ENCODE data around the gene PYGL.

- TF ChIP-seq CTCF (conservative IDR thresholded peaks at IDR 0.05; ENCODE audit: low read depth, low read length) (peak; percentile 91), EZH2phosphoT487 (IDR thresholded peaks at IDR 0.05; ENCODE audit: borderline replicate concordance, low read length) (no peak), EZH2 (IDR thresholded peaks at IDR 0.05; ENCODE audit: low read length, unreplicated experiment) (no peak)
These were observed 10.6 kb upstream of the PYGL start for GRCh38 chr14:50954811-50955372.
